Activated T-helper 1 cell treated with anti-CD3 and anti-CD28 coated beads, Interleukin-2, amount 50 U/mL, for 16 hours (primary cell): ENCODE results near the gene PPP2R1B.

Experiments used
- DNase-seq, 2 donors: peaks; one replicate each; pipeline ENCODE4 v3.0.0-alpha.2; 2020; ENCODE audit warnings: low read depth in 1 of 2, low spot score in 1 of 2

PPP2R1B gene

GRCh38 chr11:111765984-111766833, at the start of gene PPP2R1B:
PPP2R1B (minus strand) TSS chr11:111766389; CDS start chr11:111766361, 28 bp downstream.
- DNase-seq, result peak; percentile 43 to 59

- no peak for DNase-seq
Measured at GRCh38 chr11:111815489-111815888, 49.3 kb upstream of the PPP2R1B start.

- DNase-seq, result no peak
Measured at GRCh38 chr11:111814557-111815320, 48.5 kb upstream of the PPP2R1B start.

GRCh38 chr11:111814106-111814505, 47.9 kb upstream of the PPP2R1B start:
- no peak for DNase-seq

- DNase-seq, result no peak
Measured at GRCh38 chr11:111812211-111812610, 46.0 kb upstream of the PPP2R1B start.

GRCh38 chr11:111811445-111811844, 45.3 kb upstream of the PPP2R1B start:
- no peak for DNase-seq

- DNase-seq, result no peak
Measured at GRCh38 chr11:111808834-111809233, 42.6 kb upstream of the PPP2R1B start.

GRCh38 chr11:111808063-111808588, 41.9 kb upstream of the PPP2R1B start:
- no peak for DNase-seq

GRCh38 chr11:111807076-111807475, 40.9 kb upstream of the PPP2R1B start:
- DNase-seq, result no peak

- DNase-seq, result no peak
Measured at GRCh38 chr11:111801135-111801534, 34.9 kb upstream of the PPP2R1B start.

- no peak for DNase-seq
Measured at GRCh38 chr11:111798279-111798678, 32.1 kb upstream of the PPP2R1B start.

- no peak for DNase-seq
Measured at GRCh38 chr11:111797145-111797581, 31.0 kb upstream of the PPP2R1B start.

- DNase-seq, result no peak
Measured at GRCh38 chr11:111796696-111797095, 30.5 kb upstream of the PPP2R1B start.

- no peak for DNase-seq
Measured at GRCh38 chr11:111795334-111795985, 29.3 kb upstream of the PPP2R1B start.

GRCh38 chr11:111793863-111794262, 27.7 kb upstream of the PPP2R1B start:
- DNase-seq, result no peak

- no peak for DNase-seq
Measured at GRCh38 chr11:111792955-111793500, 26.8 kb upstream of the PPP2R1B start.

GRCh38 chr11:111792314-111792713, 26.1 kb upstream of the PPP2R1B start:
- no peak for DNase-seq

- DNase-seq, result no peak
Measured at GRCh38 chr11:111788464-111788863, 22.3 kb upstream of the PPP2R1B start.

- DNase-seq, result no peak
Measured at GRCh38 chr11:111788051-111788450, 21.9 kb upstream of the PPP2R1B start.

GRCh38 chr11:111785886-111786412, 19.8 kb upstream of the PPP2R1B start:
- DNase-seq, result no peak

GRCh38 chr11:111785076-111785475, 18.9 kb upstream of the PPP2R1B start:
- no peak for DNase-seq
